Stimulated activated CD4-positive, alpha-beta T cell treated with anti-CD3 and anti-CD28 coated beads, Interleukin-2, amount 100 ng/mL, for 48 hours (primary cell): Measurements from ENCODE around the gene TSPAN33.
"Not testable (repeated sequence)": the region's sequence is repeated elsewhere in the genome, so short reads cannot be mapped to it uniquely, and the experiment has no call there.

Experiments
- DNase-seq, 2 donors: peaks; one replicate each; pipeline ENCODE4 v3.0.0-alpha.2; 2020

TSPAN33 gene

DNA sequence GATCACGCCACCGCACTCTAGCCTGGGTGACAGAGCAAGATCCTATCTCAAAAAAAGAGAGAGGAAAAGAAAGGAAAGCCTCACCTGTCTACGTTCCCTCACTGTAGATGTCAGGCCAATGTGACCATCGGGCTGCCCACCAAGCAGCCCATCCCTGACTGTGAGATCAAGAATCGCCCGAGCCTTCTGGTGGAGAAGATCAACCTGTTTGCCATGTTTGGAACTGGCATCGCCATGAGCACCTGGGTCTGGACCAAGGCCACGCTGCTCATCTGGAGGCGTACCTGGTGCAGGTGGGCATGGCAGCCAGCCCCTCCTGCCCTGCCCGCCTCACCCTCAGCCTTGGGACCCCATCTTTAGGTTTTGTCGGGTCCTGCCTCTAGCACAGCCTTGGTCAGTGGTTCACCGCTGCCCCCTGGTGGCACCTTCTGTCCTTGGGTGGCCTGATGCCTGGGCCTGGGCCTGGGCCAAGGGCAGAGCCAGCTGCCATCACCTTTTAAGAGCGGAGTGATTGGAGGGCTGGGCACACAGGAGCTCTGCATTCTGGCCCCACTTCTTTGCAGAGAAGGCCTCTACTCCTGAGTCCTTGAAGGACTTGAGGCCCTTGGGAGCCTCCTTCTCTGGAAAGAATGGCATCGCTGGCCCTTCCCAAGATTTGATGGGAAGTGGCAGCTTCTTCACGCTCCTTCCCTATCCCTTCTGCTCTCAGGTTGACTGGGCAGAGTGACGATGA, 65.9 kb downstream of the TSPAN33 start:
- peak; percentile 74 to 78 for DNase-seq

DNA sequence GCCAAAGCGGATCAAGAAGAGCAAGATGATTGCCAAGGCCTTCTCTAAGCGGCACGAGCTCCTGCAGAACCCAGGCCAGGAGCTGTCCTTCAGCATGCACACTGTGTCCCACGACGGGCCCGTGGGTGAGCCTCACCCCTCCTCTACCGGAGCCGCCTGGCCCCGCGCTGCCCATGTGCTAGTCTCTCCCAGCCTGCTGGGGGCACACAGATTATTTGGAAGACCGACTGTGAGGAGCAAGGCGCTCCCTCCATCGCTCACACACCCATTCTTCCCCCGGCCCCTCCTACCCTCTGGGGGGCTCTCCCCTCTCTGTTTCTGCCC, 66.4 kb downstream of the TSPAN33 start:
- DNase-seq: no peak

DNA sequence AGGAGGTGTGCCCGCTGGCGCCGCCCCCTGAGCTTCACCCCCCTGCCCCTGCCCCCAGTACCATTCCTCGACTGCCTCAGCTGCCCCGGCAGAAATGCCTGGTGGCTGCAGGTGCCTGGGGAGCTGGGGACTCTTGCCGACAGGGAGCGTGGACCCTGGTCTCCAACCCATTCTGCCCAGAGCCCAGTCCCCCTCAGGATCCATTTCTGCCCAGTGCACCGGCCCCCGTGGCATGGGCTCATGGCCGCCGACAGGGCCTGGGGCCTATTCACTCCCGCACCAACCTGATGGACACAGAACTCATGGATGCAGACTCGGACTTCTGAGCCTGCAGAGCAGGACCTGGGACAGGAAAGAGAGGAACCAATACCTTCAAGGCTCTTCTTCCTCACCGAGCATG, 67.6 kb downstream of the TSPAN33 start:
- no peak for DNase-seq

DNA sequence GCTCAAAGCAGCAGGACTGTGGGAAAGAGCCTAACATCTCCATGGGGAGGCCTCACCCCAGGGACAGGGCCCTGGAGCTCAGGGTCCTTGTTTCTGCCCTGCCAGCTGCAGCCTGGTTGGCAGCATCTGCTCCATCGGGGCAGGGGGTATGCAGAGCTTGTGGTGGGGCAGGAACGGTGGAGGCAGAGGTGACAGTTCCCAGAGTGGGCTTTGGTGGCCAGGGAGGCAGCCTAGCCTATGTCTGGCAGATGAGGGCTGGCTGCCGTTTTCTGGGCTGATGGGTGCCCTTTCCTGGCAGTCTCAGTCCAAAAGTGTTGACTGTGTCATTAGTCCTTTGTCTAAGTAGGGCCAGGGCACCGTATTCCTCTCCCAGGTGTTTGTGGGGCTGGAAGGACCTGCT, 68.1 kb downstream of the TSPAN33 start:
- no peak for DNase-seq

DNA sequence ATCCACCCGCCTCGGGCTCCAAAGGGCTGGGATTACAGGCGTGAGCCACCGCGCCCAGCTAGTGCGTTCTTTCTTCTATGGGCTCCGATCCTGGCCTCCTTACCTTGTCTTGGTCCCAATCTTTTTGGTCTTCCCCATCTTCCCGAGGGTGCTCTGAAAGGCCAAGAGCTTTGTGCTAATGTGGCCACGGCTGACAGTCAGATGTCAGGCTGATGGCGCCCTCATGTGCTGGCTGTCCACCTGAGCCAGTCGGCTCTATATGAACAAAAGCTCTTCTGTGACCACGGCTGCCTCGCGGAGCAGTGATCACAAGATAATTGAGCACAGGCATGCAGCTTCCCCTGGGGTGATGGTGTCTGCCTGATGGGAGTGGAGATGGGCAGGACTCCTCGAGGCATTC, 69.3 kb downstream of the TSPAN33 start:
- no peak for DNase-seq

DNA sequence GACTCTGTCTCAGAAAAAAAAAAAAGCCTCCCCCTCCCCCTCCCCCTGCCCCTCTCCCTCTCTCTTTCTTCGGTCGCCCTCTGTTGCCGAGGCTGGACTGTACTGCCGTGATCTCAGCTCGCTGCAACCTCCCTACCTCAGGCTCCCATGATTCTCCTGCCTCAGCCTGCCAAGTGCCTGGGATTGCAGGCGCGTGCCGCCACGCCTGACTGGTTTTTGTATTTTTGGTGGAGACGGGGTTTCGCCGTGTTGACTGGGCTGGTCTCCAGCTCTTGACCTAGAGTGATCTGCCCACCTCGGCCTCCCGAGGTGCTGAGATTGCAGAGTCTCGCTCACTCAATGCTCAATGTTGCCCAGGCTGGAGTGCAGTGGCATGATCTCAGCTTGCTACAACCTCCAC, 71.2 kb downstream of the TSPAN33 start:
- DNase-seq: not testable (repeated sequence)

DNA sequence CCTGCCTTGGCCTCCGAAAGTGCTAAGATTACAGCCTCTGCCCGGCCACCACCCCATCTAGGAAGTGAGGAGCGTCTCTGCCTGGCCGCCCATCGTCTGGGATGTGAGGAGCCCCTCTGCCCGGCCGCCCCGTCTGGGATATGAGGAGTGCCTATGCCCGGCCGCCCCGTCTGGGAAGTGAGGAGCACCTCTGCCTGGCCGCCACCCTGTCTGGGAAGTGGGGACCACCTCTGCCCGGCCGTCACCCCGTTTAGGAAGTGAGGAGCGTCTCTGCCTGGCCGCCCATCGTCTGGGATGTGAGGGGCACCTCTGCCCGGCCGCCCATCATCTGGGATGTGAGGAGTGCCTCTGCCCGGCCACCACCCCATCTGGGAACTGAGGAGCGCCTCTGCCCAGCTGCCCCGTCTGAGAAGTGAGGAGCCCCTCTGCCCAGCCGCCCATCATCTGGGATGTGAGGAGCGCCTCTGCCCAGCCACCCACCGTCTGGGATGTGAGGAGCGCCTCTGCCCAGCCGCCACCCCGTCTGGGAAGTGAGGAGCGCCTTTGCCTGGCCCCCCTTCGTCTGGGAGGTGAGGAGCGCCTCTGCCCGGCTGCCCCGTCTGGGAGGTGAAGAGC, 71.7 kb downstream of the TSPAN33 start:
- not testable (repeated sequence) for DNase-seq

DNA sequence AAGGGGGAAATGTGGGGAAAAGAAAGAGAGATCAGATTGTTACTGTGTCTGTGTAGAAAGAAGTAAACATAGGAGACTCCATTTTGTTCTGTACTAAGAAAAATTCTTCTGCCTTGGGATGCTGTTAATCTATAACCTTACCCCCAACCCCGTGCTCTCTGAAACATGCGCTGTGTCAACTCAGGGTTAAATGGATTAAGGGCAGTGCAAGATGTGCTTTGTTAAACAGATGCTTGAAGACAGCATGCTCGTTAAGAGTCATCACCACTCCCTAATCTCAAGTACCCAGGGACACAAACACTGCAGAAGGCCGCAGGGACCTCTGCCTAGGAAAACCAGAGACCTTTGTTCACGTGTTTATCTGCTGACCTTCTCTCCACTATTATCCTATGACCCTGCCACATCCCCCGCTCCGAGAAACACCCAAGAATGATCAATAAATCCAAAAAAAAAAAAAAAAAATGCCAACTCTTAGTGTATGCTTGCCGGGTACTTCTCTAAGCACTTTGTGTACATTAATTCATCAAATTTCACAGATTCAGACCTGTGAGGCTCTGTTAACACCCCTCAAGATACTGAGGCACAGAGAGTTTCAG, 72.4 kb downstream of the TSPAN33 start:
- DNase-seq: not testable (repeated sequence)

DNA sequence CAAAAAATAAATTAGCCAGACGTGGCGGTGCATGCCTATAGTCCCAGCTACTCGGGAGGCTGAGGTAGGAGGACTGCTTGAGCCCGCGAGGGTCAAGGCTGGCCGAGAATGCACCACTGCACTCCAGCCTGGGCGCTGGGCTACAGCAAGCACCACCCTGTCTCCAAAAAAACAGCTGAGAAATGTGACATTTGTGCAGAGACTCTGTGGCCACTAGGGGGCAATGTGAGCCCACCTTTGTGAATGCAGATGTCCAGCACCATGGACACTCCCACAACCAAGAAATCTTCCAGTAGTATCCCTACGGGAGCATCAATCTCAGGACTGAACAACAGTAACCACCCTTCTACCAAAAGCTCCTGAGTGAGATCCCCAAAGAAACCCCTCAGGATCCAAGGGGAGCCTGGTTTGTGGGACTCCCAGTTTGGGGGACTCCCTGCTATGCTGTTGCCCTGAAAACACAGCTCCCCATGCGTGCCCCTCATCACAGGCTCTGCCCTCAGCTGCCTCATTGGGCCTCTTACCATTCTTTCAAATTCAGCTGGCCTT, 74.1 kb downstream of the TSPAN33 start:
- peak; percentile 79 to 80 for DNase-seq

DNA sequence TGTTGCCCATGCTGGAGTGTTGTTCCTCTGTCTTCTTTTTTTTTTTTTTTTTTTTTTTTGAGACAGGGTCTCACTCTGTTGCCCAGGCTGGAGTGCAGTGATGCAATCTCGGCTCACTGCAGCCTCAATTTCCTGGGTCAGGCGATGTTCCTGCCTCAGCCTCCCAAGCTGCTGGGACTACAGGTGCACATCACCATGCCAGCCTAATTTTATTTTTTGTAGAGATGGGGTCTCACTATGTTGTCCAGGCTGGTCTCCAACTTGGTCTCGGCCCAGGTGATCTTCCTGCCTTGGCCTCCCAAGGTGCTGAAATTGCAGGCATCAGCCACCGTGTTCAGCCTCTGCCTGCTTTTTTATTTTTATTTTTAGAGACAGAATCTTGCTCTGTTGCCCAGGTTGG, 74.7 kb downstream of the TSPAN33 start:
- DNase-seq: not testable (repeated sequence)
